Spleen (tissue), 11 donors: Measurements from ENCODE around the gene ACTN1. TPM values are rescaled to one million over a fixed set of nuclear protein-coding genes. Genes with fewer than 3 reads are reported as not detected.

Experiments used
- DNase-seq: peaks from one replicate; pipeline ENCODE4 v3.0.0-alpha.2; 2020
- H3K27ac ChIP-seq, 8 donors: fragments of 200-600 bp; sonication (generic) in 7 of 8; 1 replicate in 4 of 8; 2 replicates in 4 of 8; pipeline versions ENCODE4 v1.5.0 to v1.8.0; 2016 to 2021; ENCODE audit warnings: inconsistent platforms in 4 of 8, mild to moderate bottlenecking in 4 of 8, moderate library complexity in 1 of 8
- H3K27me3 ChIP-seq, 7 donors: fragments of 200-600 bp; sonication (generic) in 6 of 7; replicated peaks in 1 of 7; 1 replicate in 4 of 7; 2 replicates in 3 of 7; pipeline versions ENCODE4 v1.5.0 to v1.8.0; 2016 to 2021; ENCODE audit warnings: inconsistent platforms in 3 of 7, mild to moderate bottlenecking in 1 of 7
- H3K36me3 ChIP-seq, 6 donors: fragments of 200-600 bp; sonication (generic) in 5 of 6; 1 replicate in 4 of 6; 2 replicates in 2 of 6; pipeline versions ENCODE4 v1.5.0 to v1.8.0; 2016 to 2021; ENCODE audit warnings: inconsistent platforms in 2 of 6
- H3K4me1 ChIP-seq, 6 donors: fragments of 200-600 bp; sonication (generic) in 5 of 6; 1 replicate in 3 of 6; 2 replicates in 3 of 6; pipeline versions ENCODE4 v1.5.0 to v1.8.0; 2016 to 2021; ENCODE audit warnings: inconsistent platforms in 3 of 6
- H3K4me3 ChIP-seq, 8 donors: fragments of 200-600 bp; sonication (generic) in 7 of 8; 1 replicate in 4 of 8; 2 replicates in 4 of 8; pipeline versions ENCODE4 v1.5.0 to v1.8.0; 2016 to 2021; ENCODE audit warnings: inconsistent platforms in 4 of 8, mild to moderate bottlenecking in 4 of 8, moderate library complexity in 2 of 8
- H3K9me3 ChIP-seq, 8 donors: fragments of 200-600 bp; sonication (generic) in 7 of 8; 1 replicate in 4 of 8; 2 replicates in 4 of 8; pipeline versions ENCODE4 v1.5.0 to v1.8.0; 2016 to 2021; ENCODE audit warnings: inconsistent platforms in 4 of 8
- CTCF ChIP-seq, 11 experiments: fragments of 200-600 bp in 7 of 11; fragments of 450-650 bp in 4 of 11; sonication (generic) in 4 of 11; IDR thresholded peaks in 8 of 11; conservative IDR thresholded peaks in 3 of 11; 1 replicate in 7 of 11; 2 replicates in 4 of 11; pipeline versions ENCODE4 v1.4.0 to v1.8.0; 2016 to 2021; ENCODE audit warnings: antibody characterized with exemption in 11 of 11, inconsistent platforms in 4 of 11, mild to moderate bottlenecking in 1 of 11
- POLR2A ChIP-seq, 3 donors: fragments of 450-650 bp; IDR thresholded peaks; one replicate each; pipeline ENCODE4 v1.5.1; 2017; ENCODE audit warnings: antibody characterized with exemption in 3 of 3, mild to moderate bottlenecking in 1 of 3
- POLR2AphosphoS5 ChIP-seq, 3 donors: sonication (generic); formaldehyde crosslinking; IDR thresholded peaks; one replicate each; pipeline ENCODE4 v1.5.1; 2017; ENCODE audit warnings: antibody characterized with exemption in 3 of 3
- WGBS, 5 donors: extraction: QIAGEN DNeasy Blood & Tissue Kit in 3 of 5; methylation state at CpG; one replicate each; pipeline versions ENCODE4 v1.1.5 to v1.1.7; 2013 to 2018; 5-methylcytosine and 5-hydroxymethylcytosine counted together
- intact Hi-C: fragments of 100-400 bp; cut with DNase I; formaldehyde crosslinking; loops from one replicate; pipeline ENCODE4 v1.15.0; 2023; ENCODE audit warnings: low total_unique reads
- polyA plus RNA-seq, 3 donors: library from polyadenylated mRNA; stranded (reverse); fragments of 200-250 nt; gene quantifications; one replicate each; pipeline ENCODE4 v1.2.1, GENCODE V29; 2013
- total RNA-seq, 7 donors: library from RNA; depleted of rRNA in 3 of 7; stranded (reverse); fragments of >200 nt in 3 of 7; fragmentation: NEBNext Ultra II Directional in 4 of 7; extraction: Animal tissue kit (Norgen Biotek cat#: 25700) in 4 of 7; gene quantifications; one replicate each; pipeline versions ENCODE4 v1.1.0 to v1.2.1, GENCODE V29; 2016 to 2021
- donor health status: healthy with polysubstance abuse.
- donor health status: DM: no; HTN: no; CAD: no; lungs with moderate emphysema.
- donor health status: DM: no; HTN: no; CAD: no.
- donor health status: Bipolar disorder and iron deficiency.
- donor health status: healthy.
- donor health status: DM: no; HTN: no; CAD: no.
- donor health status: DM: yes; HTN: yes; CAD: no.

ACTN1 gene
- total and polyA plus RNA-seq, 10 donors: 15.4 to 315 (median 95.4) TPM

- peak overlapping the region in 1 of 8 donors; percentile 28 for H3K27ac ChIP-seq
Measured at GRCh38 chr14:68897559-68898155, 81.4 kb downstream of the ACTN1 start.

GRCh38 chr14:68896132-68896531 lies 83.0 kb downstream of the ACTN1 start:
- no peak for TF ChIP-seq POLR2AphosphoS5 (IDR thresholded peaks at IDR 0.05)
- TF ChIP-seq POLR2A (IDR thresholded peaks at IDR 0.05): no peak
- no peak for TF ChIP-seq CTCF (IDR thresholded peaks at IDR 0.05 in 8 of 11, conservative IDR thresholded peaks at IDR 0.05 in 3 of 11)
- Histone ChIP-seq H3K4me1 (peaks cover 0 to 23% (median 10%) of the 10 kb centered on the region in 6 donors), H3K9me3 (no peaks in the 10 kb centered on the region), H3K27me3 (peaks cover 0 to 7% (median 0%) of the 10 kb centered on the region in 7 donors), H3K36me3 (peaks cover 0 to 93% (median 42%) of the 10 kb centered on the region in 6 donors), H3K4me3 (no peak overlapping the region), H3K27ac (no peak overlapping the region)
- DNase-seq: no peak
- whole genome bisulfite sequencing, 5 donors: 92 to 96% (median 95%) methylated on average over 9 of the region's 9 CpGs
- intact Hi-C loops: no loop called here

More at GRCh38 chr14:68897559-68898155, 81.4 kb downstream of the ACTN1 start:
- Histone ChIP-seq H3K4me1 (peaks cover 0 to 23% (median 10%) of the 10 kb centered on the region in 6 donors), H3K27me3 (peaks cover 0 to 7% (median 0%) of the 10 kb centered on the region in 7 donors), H3K4me3 (no peak overlapping the region), H3K9me3 (no peaks in the 10 kb centered on the region), H3K36me3 (peaks cover 0 to 93% (median 45%) of the 10 kb centered on the region in 6 donors)
- TF ChIP-seq POLR2A (IDR thresholded peaks at IDR 0.05) (no peak), CTCF (IDR thresholded peaks at IDR 0.05 in 8 of 11, conservative IDR thresholded peaks at IDR 0.05 in 3 of 11) (no peak), POLR2AphosphoS5 (IDR thresholded peaks at IDR 0.05) (no peak)
- intact Hi-C loops: no loop called here
- no peak for DNase-seq
- WGBS, 5 donors: 40 to 75% (median 51%) methylated on average over 9 of the region's 9 CpGs

- no peak for TF ChIP-seq CTCF (IDR thresholded peaks at IDR 0.05 in 8 of 11, conservative IDR thresholded peaks at IDR 0.05 in 3 of 11)
- no peak for TF ChIP-seq POLR2A (IDR thresholded peaks at IDR 0.05)
- TF ChIP-seq POLR2AphosphoS5 (IDR thresholded peaks at IDR 0.05): no peak
- Histone ChIP-seq H3K27ac (peak overlapping the region in 2 of 8 donors; percentile 8 to 33), H3K4me3 (no peak overlapping the region), H3K36me3 (peaks cover 0 to 93% (median 44%) of the 10 kb centered on the region in 6 donors), H3K4me1 (peaks cover 0 to 15% (median 4%) of the 10 kb centered on the region in 6 donors), H3K9me3 (no peaks in the 10 kb centered on the region), H3K27me3 (peaks cover 0 to 6% (median 0%) of the 10 kb centered on the region in 7 donors)
- intact Hi-C loops: no loop called here
- DNase-seq: no peak
- WGBS, 5 donors: 83 to 92% (median 89%) methylated on average over 13 to 14 of the region's 14 CpGs
Measured at GRCh38 chr14:68894802-68895703, 84.0 kb downstream of the ACTN1 start.

- Histone ChIP-seq H3K4me1 (peaks cover 0 to 6% (median 0%) of the 10 kb centered on the region in 6 donors), H3K36me3 (peaks cover 0 to 97% (median 49%) of the 10 kb centered on the region in 6 donors), H3K4me3 (no peak overlapping the region), H3K9me3 (no peaks in the 10 kb centered on the region), H3K27ac (peak overlapping the region in 2 of 8 donors; percentile 10 to 14), H3K27me3 (no peaks in the 10 kb centered on the region)
- WGBS, 5 donors: 77 to 89% (median 81%) methylated on average over 6 of the region's 6 CpGs
- TF ChIP-seq POLR2AphosphoS5 (IDR thresholded peaks at IDR 0.05) (peak in 2 of 3 donors; percentile 14 to 31), POLR2A (IDR thresholded peaks at IDR 0.05) (no peak)
- DNase-seq: no peak
- intact Hi-C loops: no loop called here
Measured at GRCh38 chr14:68894123-68894522, 85.0 kb downstream of the ACTN1 start.
